Measurements from ENCODE around the gene ST3GAL4. TPM values are rescaled to one million over a fixed set of nuclear protein-coding genes. Genes with fewer than 3 reads are reported as not detected.

ST3GAL4 gene
- total and polyA plus RNA-seq, 9 of the 15 experiments (the other 6 are each of a cell fraction or from before 2014, with no cell fraction given): 0.27 to 22.9 (median 10.5) TPM

DNA sequence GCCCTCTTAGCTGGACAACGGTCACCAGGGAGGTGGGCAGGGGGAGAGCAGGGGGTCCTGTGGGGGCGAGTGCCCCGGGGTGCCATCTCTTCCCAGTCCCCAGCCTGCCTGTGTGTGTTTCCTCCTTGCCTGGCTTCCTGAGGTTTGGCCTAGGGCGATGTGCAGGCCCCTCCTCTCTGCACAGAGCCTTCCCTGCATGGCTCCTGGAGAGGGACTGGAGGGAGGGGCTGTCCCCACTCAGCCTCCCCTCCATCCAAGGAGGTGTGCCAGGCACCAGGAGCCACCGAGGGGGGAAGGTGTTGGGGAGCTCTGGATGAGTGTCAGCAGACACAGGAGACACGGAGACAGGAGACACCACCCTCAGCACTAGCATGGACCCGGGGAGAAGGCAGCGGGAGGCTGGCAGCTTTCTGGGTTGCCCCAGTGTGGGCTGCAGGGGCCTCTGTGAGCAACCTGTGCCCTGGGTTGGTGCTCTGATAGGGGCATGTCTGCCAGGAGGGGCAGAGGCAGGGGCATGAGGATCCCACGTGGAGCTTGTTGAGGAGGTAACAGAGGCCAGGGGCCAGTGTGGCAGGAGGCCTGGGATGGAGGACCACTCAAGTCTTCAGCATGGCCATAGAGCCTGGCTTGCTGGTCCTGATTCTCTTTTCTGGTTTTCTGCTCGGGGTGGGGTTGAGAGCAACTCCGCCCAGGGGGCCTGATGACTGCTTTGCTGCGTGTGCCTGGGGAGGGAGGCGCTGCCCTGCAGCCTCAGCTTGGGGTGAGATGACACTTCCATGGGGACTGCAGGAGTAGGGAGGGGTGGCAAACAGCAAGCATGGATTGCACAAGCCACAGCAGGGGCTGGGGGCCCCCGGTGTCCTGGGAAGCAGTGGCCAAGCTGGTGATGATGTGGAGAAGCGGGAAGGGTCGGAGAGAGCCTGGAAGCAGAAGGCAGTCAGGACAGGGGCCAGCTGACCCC lies 78.8 kb downstream of the ST3GAL4 start (continued):
- TF ChIP-seq XRCC5 (IDR thresholded peaks at IDR 0.05; ENCODE audit: low read depth, low read length) (no peak), TEAD1 (CRISPR knock-in tag; IDR thresholded peaks at IDR 0.05) (no peak), NCOA2 (IDR thresholded peaks at IDR 0.05; ENCODE audit: partially characterized antibody in 2 of 2) (no peak), ZNF830 (CRISPR knock-in tag; IDR thresholded peaks at IDR 0.05) (no peak), KDM2B (CRISPR knock-in tag; IDR thresholded peaks at IDR 0.05) (no peak), CHD2 (IDR thresholded peaks at IDR 0.05; ENCODE audit: low read depth, low read length) (no peak), NONO (IDR thresholded peaks at IDR 0.05; ENCODE audit: low read depth in 2 of 2, low read length in 1 of 2) (no peak), DNMT1 (IDR thresholded peaks at IDR 0.05) (no peak), DMBX1 (CRISPR knock-in tag; IDR thresholded peaks at IDR 0.05; ENCODE audit: borderline replicate concordance) (no peak), ZNF398 (CRISPR knock-in tag; IDR thresholded peaks at IDR 0.05) (no peak)
- TF ChIP-seq, protein P1, sequence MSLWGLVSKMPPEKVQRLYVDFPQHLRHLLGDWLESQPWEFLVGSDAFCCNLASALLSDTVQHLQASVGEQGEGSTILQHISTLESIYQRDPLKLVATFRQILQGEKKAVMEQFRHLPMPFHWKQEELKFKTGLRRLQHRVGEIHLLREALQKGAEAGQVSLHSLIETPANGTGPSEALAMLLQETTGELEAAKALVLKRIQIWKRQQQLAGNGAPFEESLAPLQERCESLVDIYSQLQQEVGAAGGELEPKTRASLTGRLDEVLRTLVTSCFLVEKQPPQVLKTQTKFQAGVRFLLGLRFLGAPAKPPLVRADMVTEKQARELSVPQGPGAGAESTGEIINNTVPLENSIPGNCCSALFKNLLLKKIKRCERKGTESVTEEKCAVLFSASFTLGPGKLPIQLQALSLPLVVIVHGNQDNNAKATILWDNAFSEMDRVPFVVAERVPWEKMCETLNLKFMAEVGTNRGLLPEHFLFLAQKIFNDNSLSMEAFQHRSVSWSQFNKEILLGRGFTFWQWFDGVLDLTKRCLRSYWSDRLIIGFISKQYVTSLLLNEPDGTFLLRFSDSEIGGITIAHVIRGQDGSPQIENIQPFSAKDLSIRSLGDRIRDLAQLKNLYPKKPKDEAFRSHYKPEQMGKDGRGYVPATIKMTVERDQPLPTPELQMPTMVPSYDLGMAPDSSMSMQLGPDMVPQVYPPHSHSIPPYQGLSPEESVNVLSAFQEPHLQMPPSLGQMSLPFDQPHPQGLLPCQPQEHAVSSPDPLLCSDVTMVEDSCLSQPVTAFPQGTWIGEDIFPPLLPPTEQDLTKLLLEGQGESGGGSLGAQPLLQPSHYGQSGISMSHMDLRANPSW (CRISPR knock-in tag; IDR thresholded peaks at IDR 0.05): no peak
- TF ChIP-seq, protein P2, sequence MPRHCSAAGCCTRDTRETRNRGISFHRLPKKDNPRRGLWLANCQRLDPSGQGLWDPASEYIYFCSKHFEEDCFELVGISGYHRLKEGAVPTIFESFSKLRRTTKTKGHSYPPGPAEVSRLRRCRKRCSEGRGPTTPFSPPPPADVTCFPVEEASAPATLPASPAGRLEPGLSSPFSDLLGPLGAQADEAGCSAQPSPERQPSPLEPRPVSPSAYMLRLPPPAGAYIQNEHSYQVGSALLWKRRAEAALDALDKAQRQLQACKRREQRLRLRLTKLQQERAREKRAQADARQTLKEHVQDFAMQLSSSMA (CRISPR knock-in tag; IDR thresholded peaks at IDR 0.05): no peak

Measured in K562 (cell line).